GM23338 (cell line): ENCODE results near the gene TMEM250. TPM values are rescaled to one million over a fixed set of nuclear protein-coding genes. Genes with fewer than 3 reads are reported as not detected.

ENCODE experiments used
- CREB1 ChIP-seq: fragments of 250-450 bp; sonication (Bioruptor Pico); IDR thresholded peaks from 2 replicates; pipeline ENCODE4 v1.5.0; 2020; ENCODE audit warnings: low read depth, mild to moderate bottlenecking, moderate library complexity
- EZH2phosphoT487 ChIP-seq: fragments of 200-600 bp; sonication (generic); IDR thresholded peaks from one replicate; pipeline ENCODE4 v1.8.1; 2018; ENCODE audit warnings: antibody characterized with exemption; ENCODE audit not compliant: unreplicated experiment
- JUNB ChIP-seq: IDR thresholded peaks from one replicate; pipeline ENCODE4 v1.6.1; 2016; ENCODE audit warnings: antibody characterized with exemption; ENCODE audit not compliant: unreplicated experiment
- STAT1 ChIP-seq: IDR thresholded peaks from one replicate; pipeline ENCODE4 v1.6.1; 2016; ENCODE audit warnings: antibody characterized with exemption; ENCODE audit not compliant: unreplicated experiment
- polyA plus RNA-seq: library from polyadenylated mRNA; unstranded; fragments of >200 nt; fragmentation: Nextera tagmentation; extraction: Ambion mirVana; gene quantifications from 2 replicates; pipeline ENCODE4 v1.2.1, GENCODE V29; 2016
- total RNA-seq: library from RNA; depleted of rRNA; stranded (reverse); fragments of >200 nt; shearing (Covaris generic); gene quantifications from 2 replicates; pipeline ENCODE4 v1.2.3, GENCODE V29; 2014
- TF ChIP-seq, protein P1 (sequence below): fragments of 250-450 bp; sonication (Bioruptor Pico); IDR thresholded peaks from 2 replicates; pipeline ENCODE4 v1.5.0; 2020; ENCODE audit warnings: mild to moderate bottlenecking, moderate library complexity
- TF ChIP-seq, protein P2 (sequence below), 2 experiments: fragments of 200-600 bp in 1 of 2; sonication (generic) in 1 of 2; conservative IDR thresholded peaks; 2 replicates each; pipeline versions ENCODE4 v1.5.1 to v1.6.1; 2016 to 2017; ENCODE audit warnings: antibody characterized with exemption in 2 of 2, low read depth in 2 of 2, mild to moderate bottlenecking in 2 of 2, moderate library complexity in 1 of 2

TMEM250 gene
- total and polyA plus RNA-seq, 2 experiments from 2014 or later, result 12.2 to 39.2 TPM

DNA sequence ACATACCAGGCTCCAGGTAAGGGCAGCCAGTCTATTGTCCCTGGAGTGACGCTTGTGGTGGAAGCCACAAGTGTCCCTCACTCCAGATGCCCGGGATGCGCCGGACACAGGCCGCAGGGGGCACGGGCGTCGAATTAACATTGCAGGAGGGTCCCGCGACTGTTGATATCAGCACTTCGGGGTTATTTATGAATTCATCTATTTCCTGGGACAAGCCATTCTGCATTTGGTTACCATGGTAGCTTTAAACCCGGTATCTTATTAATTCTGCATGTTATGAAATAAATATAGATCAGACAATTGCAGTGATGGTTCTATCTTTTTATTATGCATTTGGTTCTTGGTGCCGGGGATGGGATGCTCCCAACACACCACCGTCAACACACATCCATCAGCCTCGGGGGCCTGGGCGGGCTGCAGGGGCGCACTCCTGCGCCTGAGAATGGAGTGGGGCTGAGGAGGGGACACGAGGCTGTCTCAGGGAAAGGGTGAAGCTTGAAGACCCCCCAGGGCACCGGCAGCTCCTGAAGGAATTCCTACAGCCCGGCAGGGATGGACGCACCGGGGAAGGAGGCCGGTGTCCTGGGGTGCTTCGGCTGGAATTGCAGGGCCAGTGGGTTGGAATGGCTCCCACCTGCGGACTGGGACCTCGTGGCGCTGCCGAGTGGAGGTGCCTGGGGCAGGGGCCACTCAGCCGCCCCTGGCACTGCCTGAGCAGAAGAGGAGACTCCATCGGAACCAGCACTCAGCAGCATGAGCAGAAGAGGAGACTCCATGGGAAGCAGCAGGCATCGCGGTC, 17.7 kb upstream of the TMEM250 start (continued):
- TF ChIP-seq, protein P1, sequence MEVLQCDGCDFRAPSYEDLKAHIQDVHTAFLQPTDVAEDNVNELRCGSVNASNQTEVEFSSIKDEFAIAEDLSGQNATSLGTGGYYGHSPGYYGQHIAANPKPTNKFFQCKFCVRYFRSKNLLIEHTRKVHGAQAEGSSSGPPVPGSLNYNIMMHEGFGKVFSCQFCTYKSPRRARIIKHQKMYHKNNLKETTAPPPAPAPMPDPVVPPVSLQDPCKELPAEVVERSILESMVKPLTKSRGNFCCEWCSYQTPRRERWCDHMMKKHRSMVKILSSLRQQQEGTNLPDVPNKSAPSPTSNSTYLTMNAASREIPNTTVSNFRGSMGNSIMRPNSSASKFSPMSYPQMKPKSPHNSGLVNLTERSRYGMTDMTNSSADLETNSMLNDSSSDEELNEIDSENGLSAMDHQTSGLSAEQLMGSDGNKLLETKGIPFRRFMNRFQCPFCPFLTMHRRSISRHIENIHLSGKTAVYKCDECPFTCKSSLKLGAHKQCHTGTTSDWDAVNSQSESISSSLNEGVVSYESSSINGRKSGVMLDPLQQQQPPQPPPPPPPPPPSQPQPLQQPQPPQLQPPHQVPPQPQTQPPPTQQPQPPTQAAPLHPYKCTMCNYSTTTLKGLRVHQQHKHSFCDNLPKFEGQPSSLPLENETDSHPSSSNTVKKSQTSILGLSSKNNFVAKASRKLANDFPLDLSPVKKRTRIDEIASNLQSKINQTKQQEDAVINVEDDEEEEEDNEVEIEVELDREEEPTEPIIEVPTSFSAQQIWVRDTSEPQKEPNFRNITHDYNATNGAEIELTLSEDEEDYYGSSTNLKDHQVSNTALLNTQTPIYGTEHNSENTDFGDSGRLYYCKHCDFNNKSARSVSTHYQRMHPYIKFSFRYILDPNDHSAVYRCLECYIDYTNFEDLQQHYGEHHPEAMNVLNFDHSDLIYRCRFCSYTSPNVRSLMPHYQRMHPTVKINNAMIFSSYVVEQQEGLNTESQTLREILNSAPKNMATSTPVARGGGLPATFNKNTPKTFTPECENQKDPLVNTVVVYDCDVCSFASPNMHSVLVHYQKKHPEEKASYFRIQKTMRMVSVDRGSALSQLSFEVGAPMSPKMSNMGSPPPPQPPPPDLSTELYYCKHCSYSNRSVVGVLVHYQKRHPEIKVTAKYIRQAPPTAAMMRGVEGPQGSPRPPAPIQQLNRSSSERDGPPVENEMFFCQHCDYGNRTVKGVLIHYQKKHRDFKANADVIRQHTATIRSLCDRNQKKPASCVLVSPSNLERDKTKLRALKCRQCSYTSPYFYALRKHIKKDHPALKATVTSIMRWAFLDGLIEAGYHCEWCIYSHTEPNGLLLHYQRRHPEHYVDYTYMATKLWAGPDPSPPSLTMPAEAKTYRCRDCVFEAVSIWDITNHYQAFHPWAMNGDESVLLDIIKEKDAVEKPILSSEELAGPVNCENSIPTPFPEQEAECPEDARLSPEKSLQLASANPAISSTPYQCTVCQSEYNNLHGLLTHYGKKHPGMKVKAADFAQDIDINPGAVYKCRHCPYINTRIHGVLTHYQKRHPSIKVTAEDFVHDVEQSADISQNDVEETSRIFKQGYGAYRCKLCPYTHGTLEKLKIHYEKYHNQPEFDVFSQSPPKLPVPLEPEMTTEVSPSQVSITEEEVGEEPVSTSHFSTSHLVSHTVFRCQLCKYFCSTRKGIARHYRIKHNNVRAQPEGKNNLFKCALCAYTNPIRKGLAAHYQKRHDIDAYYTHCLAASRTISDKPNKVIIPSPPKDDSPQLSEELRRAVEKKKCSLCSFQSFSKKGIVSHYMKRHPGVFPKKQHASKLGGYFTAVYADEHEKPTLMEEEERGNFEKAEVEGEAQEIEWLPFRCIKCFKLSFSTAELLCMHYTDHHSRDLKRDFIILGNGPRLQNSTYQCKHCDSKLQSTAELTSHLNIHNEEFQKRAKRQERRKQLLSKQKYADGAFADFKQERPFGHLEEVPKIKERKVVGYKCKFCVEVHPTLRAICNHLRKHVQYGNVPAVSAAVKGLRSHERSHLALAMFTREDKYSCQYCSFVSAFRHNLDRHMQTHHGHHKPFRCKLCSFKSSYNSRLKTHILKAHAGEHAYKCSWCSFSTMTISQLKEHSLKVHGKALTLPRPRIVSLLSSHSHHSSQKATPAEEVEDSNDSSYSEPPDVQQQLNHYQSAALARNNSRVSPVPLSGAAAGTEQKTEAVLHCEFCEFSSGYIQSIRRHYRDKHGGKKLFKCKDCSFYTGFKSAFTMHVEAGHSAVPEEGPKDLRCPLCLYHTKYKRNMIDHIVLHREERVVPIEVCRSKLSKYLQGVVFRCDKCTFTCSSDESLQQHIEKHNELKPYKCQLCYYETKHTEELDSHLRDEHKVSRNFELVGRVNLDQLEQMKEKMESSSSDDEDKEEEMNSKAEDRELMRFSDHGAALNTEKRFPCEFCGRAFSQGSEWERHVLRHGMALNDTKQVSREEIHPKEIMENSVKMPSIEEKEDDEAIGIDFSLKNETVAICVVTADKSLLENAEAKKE, result no peak
- TF ChIP-seq STAT1 (no peak), CREB1 (CRISPR knock-in tag) (no peak), EZH2phosphoT487 (no peak), JUNB (no peak)
- TF ChIP-seq, protein P2, sequence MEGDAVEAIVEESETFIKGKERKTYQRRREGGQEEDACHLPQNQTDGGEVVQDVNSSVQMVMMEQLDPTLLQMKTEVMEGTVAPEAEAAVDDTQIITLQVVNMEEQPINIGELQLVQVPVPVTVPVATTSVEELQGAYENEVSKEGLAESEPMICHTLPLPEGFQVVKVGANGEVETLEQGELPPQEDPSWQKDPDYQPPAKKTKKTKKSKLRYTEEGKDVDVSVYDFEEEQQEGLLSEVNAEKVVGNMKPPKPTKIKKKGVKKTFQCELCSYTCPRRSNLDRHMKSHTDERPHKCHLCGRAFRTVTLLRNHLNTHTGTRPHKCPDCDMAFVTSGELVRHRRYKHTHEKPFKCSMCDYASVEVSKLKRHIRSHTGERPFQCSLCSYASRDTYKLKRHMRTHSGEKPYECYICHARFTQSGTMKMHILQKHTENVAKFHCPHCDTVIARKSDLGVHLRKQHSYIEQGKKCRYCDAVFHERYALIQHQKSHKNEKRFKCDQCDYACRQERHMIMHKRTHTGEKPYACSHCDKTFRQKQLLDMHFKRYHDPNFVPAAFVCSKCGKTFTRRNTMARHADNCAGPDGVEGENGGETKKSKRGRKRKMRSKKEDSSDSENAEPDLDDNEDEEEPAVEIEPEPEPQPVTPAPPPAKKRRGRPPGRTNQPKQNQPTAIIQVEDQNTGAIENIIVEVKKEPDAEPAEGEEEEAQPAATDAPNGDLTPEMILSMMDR (conservative IDR thresholded peaks at IDR 0.05; ENCODE audit: low read depth in 2 of 2), result no peak
